HG03342 (cell line): ENCODE data around the gene TDRD10.
A peak's percentile ranks its signal among the peaks of the same experiment; 100 is the strongest.

ENCODE experiments used
- ATAC-seq: cut with Tn5 transposase; IDR thresholded peaks from one replicate; pipeline ENCODE4 v1.9.1; 2021; ENCODE audit warnings: mild to moderate bottlenecking, moderate library complexity; ENCODE audit not compliant: unreplicated experiment

Gene TDRD10

DNA sequence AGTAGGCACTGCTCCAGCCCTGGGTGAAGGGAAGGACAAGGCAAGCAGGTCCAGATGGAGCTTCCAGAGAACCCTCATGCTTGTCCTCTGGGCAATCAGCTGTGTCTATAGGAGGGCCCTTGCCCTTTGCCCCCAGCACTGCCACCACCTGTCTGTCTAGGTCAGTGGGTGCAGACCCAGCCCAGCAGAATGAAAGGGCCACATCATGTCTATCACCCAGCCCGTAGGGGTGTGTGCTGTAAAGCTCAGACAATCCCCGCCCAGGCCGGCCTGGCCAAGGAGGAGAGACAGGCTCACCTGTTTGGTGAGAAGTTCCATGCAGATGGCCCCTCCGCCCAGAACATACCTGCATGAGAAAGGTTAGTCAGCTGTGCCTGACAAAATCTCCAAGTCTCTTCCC, 49.5 kb downstream of the TDRD10 start:
- no peak for ATAC-seq

DNA sequence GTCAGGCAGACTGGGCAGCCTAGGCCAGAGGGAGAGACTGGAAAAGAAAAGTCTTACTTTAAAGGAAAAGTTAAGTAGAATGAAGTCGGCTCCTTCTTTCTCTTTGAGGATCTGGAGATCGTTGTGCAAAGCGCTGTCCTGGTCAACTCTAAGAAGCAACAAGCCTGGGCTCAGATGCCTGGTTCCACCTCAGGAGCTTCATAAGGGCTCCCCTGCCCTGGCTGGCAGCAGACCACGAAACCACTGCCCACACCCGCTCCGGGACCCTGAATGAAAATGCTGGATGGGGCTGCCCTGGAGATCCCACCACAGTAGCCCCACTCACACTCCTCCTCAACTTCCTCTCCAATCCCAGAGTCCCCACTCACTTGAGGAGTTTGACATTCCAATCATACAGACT, 50.0 kb downstream of the TDRD10 start:
- ATAC-seq = no peak

DNA sequence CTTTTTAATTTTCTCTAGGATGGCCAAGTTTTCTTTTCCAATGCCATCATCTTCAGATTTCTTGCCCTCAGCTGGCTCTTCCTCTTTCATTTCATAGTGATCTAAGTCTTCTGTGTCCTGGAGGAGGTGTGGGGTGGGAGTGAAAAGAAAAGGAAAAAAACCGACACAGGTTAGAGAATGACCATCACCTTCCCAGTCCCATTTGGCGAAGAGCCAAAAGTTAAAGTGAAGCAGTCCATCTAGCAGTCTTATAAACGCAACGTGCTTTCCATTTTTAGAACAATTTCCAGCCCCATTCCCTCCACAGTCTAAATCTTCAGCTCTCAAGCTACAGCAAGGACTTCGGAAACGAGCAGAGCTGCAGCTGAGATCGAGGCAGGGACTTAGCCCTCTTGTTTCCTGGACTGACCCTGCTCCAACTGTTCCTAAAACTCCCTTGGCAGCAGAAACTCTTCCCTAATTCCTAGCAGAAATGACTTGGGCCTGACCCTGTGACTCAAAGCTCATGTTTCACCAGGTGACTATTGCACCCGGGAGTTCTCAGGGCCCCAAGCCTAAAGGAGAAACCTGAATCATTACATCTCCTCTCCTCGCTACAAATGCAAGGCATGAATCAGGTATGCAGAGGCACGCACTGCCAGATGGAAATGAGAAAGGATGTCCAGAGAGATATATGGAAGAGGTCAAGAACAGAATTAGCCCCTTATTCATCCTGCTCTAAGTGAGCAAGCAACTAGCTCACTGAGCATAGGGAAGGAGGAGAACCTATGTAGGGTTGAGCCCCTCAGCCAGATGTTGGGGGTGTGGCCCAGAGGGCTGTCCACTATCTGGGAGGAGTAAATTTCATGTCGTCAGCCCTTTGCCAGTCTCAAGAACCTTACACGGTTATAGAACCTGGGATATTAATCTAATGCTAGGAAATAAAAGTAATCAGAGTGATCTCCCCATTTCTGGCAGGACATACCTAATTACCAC, 51.3 kb downstream of the TDRD10 start:
- no peak for ATAC-seq

DNA sequence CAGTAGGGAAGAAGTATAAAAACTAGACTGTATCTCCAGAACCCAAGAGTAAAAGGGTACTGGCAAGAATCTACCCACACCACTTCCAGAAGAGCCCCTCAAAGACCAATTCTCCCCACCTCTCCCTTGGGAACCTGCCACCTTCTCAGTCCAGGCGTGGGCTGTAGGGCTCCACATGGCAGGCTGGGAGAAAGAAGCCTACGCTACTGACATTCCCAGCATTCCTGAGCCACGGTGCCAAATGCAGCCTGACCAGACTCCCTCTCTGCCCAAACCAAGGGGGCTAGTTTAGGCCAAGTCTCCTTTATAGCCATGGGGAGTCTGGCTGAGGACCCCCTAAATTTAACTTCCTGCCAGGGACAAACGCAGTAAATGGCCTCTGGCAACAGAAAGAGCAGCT, 54.4 kb downstream of the TDRD10 start:
- ATAC-seq = no peak

DNA sequence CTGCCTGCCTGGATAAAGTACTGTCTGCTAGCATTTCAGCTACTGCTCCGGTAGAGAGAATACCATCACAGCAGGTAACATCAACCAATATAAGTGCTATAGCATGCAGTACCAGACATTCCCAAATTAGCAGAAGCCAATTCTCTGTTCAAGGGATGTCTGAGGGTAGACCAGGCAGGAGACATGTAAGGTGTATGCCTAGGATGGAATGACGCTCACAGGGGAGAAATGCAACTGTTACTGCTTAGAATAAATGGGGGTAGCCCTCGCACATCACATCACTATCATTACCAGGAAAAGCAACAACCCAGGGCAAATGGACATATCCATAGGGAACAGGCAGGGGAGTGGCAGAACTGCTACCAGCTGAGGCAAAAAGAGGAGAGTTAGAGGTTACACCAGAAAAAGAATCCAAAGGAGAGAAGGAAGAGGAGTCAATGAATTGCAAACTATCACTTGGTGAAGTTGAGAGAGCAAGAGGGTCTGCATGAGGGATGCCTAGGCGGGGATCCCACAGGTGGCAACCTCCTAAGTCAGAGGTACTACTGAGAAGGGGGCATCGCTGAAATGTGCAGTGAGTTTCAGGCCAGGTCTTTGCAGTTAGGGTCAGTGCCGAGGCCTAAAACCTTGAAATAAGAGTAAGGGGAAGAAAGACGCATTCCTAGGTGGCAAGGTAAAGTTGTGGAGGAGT, 55.4 kb downstream of the TDRD10 start:
- ATAC-seq = no peak

DNA sequence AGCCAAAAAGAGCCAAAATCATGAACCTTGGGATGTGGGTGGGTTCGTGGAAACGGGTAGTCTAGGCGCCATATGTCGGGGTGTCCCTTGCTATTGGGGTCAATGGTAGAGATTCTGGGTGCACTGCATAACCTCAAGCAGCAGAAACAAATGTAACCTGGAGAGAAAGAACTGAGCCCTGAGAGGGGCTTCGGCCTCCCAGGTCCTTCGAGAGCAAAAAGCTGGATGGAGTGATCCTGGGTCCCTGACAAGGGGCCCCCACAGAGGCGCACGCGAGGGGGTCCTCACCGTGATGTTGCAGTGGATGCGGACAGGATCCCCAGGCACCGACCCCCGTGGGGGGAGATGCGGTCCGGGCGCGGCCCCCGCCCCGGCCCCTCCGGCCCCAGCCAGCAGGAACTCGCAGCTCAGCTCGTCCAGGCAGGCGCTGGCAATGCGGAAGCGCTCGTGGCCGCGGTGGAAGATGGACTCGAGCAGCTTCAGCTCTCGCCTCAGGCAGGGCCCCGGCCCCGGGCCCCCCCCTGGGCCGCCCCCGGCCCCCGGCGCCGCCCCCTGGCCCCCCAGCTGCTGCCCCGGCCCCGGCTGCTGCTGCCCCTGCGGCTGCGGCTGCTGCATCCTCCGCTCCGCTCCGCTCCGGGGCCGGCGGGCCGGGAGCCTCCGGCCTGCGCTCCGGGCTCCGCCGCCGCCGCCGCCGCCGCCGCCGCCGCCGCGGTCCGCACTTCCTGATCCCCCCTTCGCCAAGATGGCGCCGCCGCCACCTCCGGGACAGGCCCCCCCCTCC, 56.1 kb downstream of the TDRD10 start, which contains the start of gene UBE2Q1:
Gene UBE2Q1 (minus strand): TSS at position 724 of the 781 bp plus-strand sequence. CDS start 109 bp downstream, at position 615.
- ATAC-seq = peak; percentile 18

DNA sequence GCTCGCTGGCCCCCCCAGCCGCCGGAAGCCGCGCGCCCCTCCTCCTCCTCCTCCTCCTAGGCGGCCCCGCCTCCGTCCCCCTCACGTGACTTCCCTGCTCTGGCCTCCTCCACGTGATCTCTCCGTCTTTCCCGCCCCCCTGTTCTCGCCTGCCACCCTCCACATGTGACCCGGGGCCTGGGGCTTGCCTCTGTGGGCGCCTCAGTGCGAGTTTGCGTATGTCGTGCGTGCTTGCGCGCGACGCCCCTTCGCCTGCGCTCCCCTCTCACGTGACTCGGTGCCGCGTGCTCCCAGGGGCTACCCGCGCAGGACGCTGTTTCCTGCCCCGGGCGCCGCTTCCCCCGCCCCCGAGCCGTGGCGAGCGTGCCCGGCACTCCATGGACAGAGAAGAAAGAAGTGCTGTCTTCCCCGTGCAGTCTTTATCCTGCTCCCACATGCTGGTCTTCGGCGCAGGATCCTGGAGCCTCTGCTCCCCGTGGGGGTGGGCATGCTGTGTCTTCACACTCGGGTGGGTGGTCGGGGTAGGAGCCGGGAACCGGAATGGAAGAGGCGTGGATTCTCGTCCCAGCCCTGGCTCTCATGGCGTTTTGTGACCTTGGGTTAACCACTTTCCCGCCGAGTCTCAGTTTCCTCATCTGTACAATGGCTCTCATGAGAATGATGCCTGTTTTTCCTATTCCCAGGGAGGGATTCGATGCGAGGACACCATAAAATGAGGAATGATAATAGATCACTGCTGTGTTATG, 56.9 kb downstream of the TDRD10 start:
- peak; percentile 86 for ATAC-seq

DNA sequence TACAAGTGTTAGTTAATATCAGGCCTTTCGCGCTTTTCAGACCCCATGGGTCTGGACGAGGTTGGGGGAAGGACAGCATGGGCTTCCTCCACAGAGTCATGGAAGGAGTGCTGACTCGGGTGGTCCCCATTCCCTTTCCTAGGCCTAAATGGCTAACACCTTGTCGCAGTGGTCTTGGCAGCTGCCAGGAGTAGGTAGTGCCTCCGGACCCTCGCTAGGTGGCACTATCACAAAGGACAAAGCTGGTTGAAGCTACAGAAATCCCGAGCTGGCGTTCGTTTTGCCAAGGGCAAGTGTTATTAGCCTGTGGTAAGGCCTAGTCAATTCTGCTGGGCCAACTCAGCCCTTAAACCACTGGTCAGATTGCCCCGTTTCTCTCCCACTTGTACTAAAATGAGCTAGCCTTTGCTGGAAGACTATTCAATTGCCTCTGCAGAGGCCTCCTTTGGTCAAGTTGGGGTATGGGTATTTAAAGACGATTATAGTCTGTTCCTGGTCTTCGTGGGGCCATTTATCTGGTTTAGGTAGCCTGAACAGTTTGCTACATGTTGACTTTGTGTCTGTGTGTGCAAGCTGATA, 57.5 kb downstream of the TDRD10 start:
- peak; percentile 33 for ATAC-seq

DNA sequence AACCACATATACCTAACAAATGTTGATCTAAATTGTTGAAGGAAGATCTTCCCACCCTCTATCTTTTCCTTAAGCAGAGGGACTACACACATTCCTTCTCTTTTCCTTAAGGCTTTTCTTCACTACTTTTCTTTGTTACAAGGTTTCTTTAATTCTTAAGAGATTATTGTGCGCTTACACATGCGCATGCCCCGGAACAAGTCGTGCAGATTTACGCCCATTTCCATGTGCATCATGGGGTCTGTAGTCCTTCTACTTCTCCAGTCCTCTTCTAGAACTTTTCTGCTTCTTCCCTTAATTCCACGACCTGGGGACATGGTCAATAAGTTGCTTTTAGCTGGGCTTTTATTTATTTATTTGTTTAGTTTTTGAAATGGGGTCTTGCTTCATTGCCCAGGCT, 63.9 kb downstream of the TDRD10 start:
- ATAC-seq = no peak

DNA sequence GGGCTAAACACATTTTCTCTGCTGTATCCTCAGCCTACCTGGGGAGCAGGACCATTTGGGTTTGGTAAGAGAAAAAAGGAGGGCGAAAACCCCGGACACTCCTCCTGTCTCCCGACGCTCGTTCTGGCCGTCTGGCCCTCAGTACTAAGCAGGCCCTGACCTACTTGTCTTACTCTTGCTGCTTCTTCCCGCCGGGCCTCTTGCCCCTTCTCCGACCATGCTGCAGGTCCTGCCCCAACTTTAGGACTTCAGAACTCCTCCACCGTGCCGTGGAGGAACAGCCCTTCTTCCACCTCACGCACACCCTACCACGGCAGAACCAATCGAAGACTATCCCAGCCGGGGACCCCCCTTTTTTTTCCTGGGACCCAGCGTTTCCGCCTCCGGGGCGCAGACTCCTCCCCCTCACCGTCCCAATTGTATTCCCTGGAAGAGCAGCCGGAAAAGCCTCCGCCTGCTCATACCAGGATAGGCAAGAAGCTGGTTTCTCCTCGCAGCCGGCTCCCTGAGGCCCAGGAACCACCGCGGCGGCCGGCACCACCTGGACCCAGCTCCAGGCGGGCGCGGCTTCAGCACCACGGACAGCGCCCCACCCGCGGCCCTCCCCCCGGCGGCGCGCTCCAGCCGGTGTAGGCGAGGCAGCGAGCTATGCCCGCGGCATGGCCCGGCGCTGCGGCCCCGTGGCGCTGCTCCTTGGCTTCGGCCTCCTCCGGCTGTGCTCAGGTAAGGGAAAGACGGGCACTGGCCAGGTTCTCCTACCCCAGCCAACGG, 65.6 kb downstream of the TDRD10 start, which contains the start of gene CHRNB2:
Gene CHRNB2 (plus strand): TSS at position 393 of the 771 bp plus-strand sequence. CDS start 267 bp downstream, at position 660.
- peak; percentile 49 for ATAC-seq

DNA sequence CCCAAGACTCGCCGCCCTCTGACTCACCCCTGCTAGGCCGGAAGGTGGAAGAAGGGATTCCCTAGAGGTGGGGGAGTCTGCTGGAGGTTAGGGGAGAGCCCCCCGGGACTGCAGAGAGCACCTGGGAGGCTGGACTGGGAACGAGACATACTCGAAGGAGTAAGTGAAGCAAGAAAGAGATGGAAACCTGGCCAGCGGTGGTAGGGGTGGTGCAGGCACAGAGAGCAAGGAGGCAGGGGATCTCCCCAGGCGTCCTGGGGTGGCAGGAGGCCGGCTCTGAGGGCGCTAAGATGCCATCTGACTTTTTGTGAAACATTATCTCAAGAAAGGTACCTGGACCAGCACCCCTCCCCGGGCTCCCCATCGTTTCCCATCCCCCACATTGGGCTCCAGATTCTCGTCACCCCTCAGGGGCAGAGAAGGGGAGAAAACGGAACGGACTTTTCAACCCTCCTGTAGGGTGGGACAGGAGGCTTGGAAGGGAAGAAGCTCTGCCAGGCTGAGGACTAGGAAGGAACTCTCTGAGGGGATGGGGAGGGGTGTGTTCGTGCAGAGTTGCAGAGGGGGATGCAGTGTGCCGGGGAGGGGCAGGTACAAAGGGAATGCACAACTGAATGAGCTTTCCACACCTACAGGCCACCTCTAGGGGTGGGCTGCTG, 66.3 kb downstream of the TDRD10 start:
- ATAC-seq = no peak

DNA sequence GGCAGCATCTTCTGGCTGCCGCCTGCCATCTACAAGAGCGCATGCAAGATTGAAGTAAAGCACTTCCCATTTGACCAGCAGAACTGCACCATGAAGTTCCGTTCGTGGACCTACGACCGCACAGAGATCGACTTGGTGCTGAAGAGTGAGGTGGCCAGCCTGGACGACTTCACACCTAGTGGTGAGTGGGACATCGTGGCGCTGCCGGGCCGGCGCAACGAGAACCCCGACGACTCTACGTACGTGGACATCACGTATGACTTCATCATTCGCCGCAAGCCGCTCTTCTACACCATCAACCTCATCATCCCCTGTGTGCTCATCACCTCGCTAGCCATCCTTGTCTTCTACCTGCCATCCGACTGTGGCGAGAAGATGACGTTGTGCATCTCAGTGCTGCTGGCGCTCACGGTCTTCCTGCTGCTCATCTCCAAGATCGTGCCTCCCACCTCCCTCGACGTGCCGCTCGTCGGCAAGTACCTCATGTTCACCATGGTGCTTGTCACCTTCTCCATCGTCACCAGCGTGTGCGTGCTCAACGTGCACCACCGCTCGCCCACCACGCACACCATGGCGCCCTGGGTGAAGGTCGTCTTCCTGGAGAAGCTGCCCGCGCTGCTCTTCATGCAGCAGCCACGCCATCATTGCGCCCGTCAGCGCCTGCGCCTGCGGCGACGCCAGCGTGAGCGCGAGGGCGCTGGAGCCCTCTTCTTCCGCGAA, 69.4 kb downstream of the TDRD10 start:
- no peak for ATAC-seq

DNA sequence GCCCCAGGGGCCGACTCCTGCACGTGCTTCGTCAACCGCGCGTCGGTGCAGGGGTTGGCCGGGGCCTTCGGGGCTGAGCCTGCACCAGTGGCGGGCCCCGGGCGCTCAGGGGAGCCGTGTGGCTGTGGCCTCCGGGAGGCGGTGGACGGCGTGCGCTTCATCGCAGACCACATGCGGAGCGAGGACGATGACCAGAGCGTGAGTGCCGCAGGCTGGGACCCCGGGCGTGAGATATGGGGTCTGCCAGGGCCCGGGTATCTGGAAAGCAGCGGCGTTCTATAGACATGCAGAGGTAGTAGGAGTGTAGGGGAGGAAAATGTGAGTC, 69.9 kb downstream of the TDRD10 start:
- ATAC-seq = no peak

DNA sequence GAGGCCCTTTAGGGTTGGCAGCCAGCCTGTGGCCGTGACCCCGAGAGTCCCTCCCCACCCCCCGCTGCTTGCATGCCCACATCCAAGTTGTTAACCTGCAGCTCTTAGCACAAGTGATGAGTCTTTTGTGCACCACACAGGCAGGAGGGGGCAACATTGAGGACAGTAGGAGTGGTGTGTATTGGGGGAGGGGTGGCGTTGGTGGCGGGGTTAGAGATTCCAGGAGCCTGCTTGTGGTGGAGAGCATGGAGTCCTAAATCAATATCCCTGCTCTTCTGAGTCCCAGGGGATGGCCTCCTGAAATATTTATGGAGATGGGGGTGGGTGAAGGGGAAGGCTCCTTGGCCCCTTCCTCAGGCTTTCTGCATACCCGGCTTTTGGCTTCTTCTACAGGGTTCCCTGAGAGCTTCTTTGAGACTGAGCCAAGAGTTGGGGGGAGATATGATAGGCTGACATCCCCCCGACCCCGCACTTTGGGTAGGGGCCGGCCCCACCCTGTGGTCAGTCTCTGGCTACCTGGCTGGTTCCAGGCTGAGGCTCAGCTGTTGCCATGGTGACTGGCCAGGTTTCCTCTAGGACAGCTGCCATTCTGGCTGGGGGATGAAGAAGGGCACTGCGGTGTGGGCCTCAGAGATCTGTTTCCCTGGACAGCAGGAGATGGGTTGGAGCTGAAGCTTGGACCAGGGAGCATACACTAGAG, 70.6 kb downstream of the TDRD10 start:
- no peak for ATAC-seq

DNA sequence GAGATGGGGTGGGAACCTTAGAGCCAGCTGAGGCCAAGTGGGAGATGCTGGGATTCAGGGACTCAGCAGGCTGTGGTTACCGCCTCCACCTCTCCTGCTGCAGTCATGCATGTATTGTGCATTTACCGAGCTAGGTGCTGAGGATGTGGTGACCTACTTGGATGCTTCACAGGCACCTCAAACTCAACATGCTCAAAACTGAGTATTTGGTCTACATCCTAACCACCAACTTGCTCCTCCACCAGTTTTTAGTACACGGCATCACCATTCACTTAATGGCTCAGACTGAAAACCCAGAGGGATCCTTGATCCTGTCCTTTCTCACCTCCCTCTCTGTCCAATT, 71.1 kb downstream of the TDRD10 start:
- no peak for ATAC-seq

DNA sequence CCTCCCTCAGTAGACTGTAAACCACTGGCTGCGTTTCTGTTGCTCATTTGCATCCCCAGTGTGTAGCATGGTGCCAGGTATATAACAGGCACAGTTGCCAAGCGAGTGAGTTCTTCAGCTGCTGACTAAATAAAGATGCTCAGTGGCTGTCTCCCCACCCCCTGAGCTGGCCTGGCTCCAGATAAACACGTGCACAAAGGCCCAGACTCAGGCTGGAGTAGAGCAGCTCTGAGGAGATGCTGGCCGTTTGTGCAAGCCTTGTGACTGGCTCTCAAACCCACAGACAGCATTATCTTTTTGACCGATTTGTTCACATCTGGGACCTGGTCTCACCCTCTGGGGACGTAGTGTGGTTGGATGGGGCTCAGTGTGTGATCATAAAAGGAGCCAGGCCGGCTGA, 72.7 kb downstream of the TDRD10 start:
- ATAC-seq = no peak

DNA sequence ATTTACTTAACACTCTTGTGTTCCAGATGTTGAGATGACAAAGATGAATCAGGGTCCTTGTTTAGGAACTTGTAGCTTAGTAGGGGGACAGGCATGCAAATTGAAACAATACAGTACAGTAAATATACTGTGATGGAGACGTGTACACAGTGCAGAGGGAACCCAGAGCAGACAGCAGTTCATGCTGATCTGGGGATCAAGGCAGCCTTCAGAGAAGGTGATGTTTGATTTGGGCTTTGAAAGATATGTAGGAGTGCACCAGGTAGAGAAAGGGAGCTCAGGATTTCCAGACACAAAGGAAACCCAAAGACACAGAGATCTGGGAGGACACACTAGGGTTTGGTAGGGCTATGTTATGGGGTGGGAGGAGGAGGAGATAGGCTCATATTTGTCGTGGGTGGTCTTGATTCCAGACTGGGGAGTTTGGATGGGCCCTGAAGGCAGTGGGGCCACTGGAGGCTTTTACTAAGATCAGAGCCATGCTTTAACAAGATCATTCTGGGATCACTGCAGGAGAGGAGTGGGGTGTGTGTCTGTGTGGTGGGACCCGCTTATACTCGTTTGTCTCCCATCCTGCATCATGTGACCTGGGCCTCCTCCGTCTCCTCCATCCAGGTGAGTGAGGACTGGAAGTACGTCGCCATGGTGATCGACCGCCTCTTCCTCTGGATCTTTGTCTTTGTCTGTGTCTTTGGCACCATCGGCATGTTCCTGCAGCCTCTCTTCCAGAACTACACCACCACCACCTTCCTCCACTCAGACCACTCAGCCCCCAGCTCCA, 73.3 kb downstream of the TDRD10 start:
- no peak for ATAC-seq
